Neural cell (in vitro differentiated cells): Measurements from ENCODE around the gene AIP. TPM values are rescaled to one million over a fixed set of nuclear protein-coding genes. Genes with fewer than 3 reads are reported as not detected.
A peak's percentile ranks its signal among the peaks of the same experiment; 100 is the strongest.

ENCODE experiments used
- H2AFZ ChIP-seq: fragments of 200-600, 300-800 bp; sonication (generic), shearing (Covaris generic); 2 replicates; pipeline ENCODE4 v1.6.0; 2014; ENCODE audit warnings: low read depth, mild to moderate bottlenecking, antibody characterized with exemption, low read length, moderate library complexity
- H3F3A ChIP-seq: fragments of 200-600 bp; shearing (Covaris generic); 2 replicates; pipeline ENCODE4 v1.6.1; 2016; ENCODE audit warnings: mild to moderate bottlenecking, moderate library complexity, mixed read lengths, antibody characterized with exemption, low read length; ENCODE audit not compliant: insufficient read depth, poor library complexity, severe bottlenecking
- H3K27ac ChIP-seq: fragments of 200-600, 300-800 bp; sonication (generic), shearing (Covaris generic); 2 replicates; pipeline ENCODE4 v1.5.1; 2014; ENCODE audit warnings: mild to moderate bottlenecking, low read length, moderate library complexity
- H3K27me3 ChIP-seq: fragments of 300-800, 200-600 bp; sonication (generic), shearing (Covaris generic); 2 replicates; pipeline ENCODE4 v1.6.0; 2014; ENCODE audit warnings: mild to moderate bottlenecking, low read depth, low read length, moderate library complexity; ENCODE audit not compliant: insufficient read depth
- H3K36me3 ChIP-seq: fragments of 300-800, 200-600 bp; sonication (generic), shearing (Covaris generic); 2 replicates; pipeline ENCODE4 v1.5.1; 2014; ENCODE audit warnings: mild to moderate bottlenecking, antibody characterized with exemption, low read length, moderate library complexity; ENCODE audit not compliant: insufficient read depth
- H3K4me2 ChIP-seq: fragments of 300-800, 200-600 bp; sonication (generic), shearing (Covaris generic); 2 replicates; pipeline ENCODE4 v1.6.0; 2014; ENCODE audit warnings: mild to moderate bottlenecking, low read length
- H3K4me3 ChIP-seq: fragments of 300-800, 200-600 bp; sonication (generic), shearing (Covaris generic); 2 replicates; pipeline ENCODE4 v1.5.1; 2014; ENCODE audit warnings: mild to moderate bottlenecking, low read length, moderate library complexity
- H3K79me2 ChIP-seq: fragments of 200-600 bp; shearing (Covaris generic); replicated peaks from 2 replicates; pipeline ENCODE4 v1.6.0; 2014; ENCODE audit warnings: mild to moderate bottlenecking, low read length, moderate library complexity; ENCODE audit not compliant: insufficient read depth
- H3K9ac ChIP-seq: fragments of 300-800, 200-600 bp; sonication (generic), shearing (Covaris generic); 2 replicates; pipeline ENCODE4 v1.6.1; 2016; ENCODE audit warnings: mild to moderate bottlenecking, low read length, mixed read lengths
- H3K9me2 ChIP-seq: fragments of 200-600 bp; shearing (Covaris generic); 2 replicates; pipeline ENCODE4 v1.6.1; 2016; ENCODE audit warnings: mild to moderate bottlenecking, low read length, mixed read lengths; ENCODE audit not compliant: insufficient read depth
- H3K9me3 ChIP-seq: fragments of 200-600, 300-800 bp; sonication (generic), shearing (Covaris generic); 2 replicates; pipeline ENCODE4 v1.6.1; 2016; ENCODE audit warnings: mild to moderate bottlenecking, mixed run types, low read length, moderate library complexity, mixed read lengths
- H4K20me1 ChIP-seq: fragments of 200-600 bp; shearing (Covaris generic); 2 replicates; pipeline ENCODE4 v1.6.1; 2016; ENCODE audit warnings: mild to moderate bottlenecking, mixed run types; ENCODE audit not compliant: insufficient read depth
- CTCF ChIP-seq: fragments of 450-650 bp; IDR thresholded peaks from 2 replicates; pipeline ENCODE4 v1.5.1; 2014; ENCODE audit warnings: antibody characterized with exemption, mild to moderate bottlenecking, moderate library complexity; ENCODE audit not compliant: poor library complexity, severe bottlenecking
- EP300 ChIP-seq: fragments of 450-650 bp; conservative IDR thresholded peaks from 2 replicates; pipeline ENCODE4 v1.6.1; 2014; ENCODE audit warnings: antibody characterized with exemption, mild to moderate bottlenecking, moderate library complexity; ENCODE audit not compliant: poor library complexity, severe bottlenecking
- EZH2 ChIP-seq: fragments of 200-600, 300-800 bp; shearing (Covaris generic), sonication (generic); IDR thresholded peaks from 2 replicates; pipeline ENCODE4 v1.6.1; 2014; ENCODE audit warnings: antibody characterized with exemption, low read length, borderline replicate concordance, mild to moderate bottlenecking; ENCODE audit not compliant: insufficient read depth, poor library complexity, severe bottlenecking
- MXI1 ChIP-seq: fragments of 450-650 bp; conservative IDR thresholded peaks from 2 replicates; pipeline ENCODE4 v1.6.1; 2014; ENCODE audit warnings: antibody characterized with exemption, mild to moderate bottlenecking; ENCODE audit not compliant: poor library complexity, severe bottlenecking
- POLR2AphosphoS5 ChIP-seq: IDR thresholded peaks from 2 replicates; pipeline ENCODE4 v1.6.1; 2012
- RAD21 ChIP-seq: fragments of 450-650 bp; conservative IDR thresholded peaks from 2 replicates; pipeline ENCODE4 v1.6.1; 2014; ENCODE audit warnings: antibody characterized with exemption, mild to moderate bottlenecking, moderate library complexity
- REST ChIP-seq: IDR thresholded peaks from 2 replicates; pipeline ENCODE4 v1.6.1; 2012; ENCODE audit warnings: borderline replicate concordance
- SMC3 ChIP-seq: fragments of 450-650 bp; conservative IDR thresholded peaks from 2 replicates; pipeline ENCODE4 v1.6.1; 2014; ENCODE audit warnings: antibody characterized with exemption, mild to moderate bottlenecking, moderate library complexity; ENCODE audit not compliant: poor library complexity
- TAF1 ChIP-seq: IDR thresholded peaks from 2 replicates; pipeline ENCODE4 v1.6.1; 2012; ENCODE audit warnings: low read depth
- polyA plus RNA-seq: library from polyadenylated mRNA; depleted of rRNA; stranded (reverse); fragments of >200 nt; gene quantifications from 2 replicates; pipeline ENCODE4 v1.2.3, GENCODE V29; 2014

Gene AIP
- polyA plus RNA-seq, 1 donor from 2014 or later = 83.9 TPM

GRCh38 chr11:67505605-67506396 is 23.0 kb downstream of the AIP start:
- Histone ChIP-seq H3K36me3 (no peaks in the 10 kb centered on the region), H3K27ac (peak overlapping the region; percentile 28), H3K9me3 (no peaks in the 10 kb centered on the region), H3F3A (no peaks in the 10 kb centered on the region), H3K79me2 (peaks cover 15% of the 10 kb centered on the region), H4K20me1 (no peaks in the 10 kb centered on the region), H3K4me2 (peak overlapping the region; percentile 14), H3K4me3 (peak overlapping the region; percentile 41), H3K9ac (peak overlapping the region; percentile 87), H3K27me3 (no peaks in the 10 kb centered on the region), H3K9me2 (no peaks in the 10 kb centered on the region), H2AFZ (no peak overlapping the region)
- TF ChIP-seq MXI1 = peak; percentile 46
- TF ChIP-seq POLR2AphosphoS5 = no peak
- TF ChIP-seq SMC3 = peak; percentile 83
- TF ChIP-seq EZH2 = no peak
- TF ChIP-seq EP300 = no peak
- peak; percentile 76 for TF ChIP-seq RAD21
- no peak for TF ChIP-seq TAF1
- TF ChIP-seq CTCF = peak; percentile 90
- TF ChIP-seq REST = no peak

- Histone ChIP-seq H3K9ac (no peak overlapping the region), H3F3A (no peaks in the 10 kb centered on the region), H4K20me1 (no peaks in the 10 kb centered on the region), H3K36me3 (no peaks in the 10 kb centered on the region), H3K4me3 (peak overlapping the region; percentile 78), H2AFZ (no peak overlapping the region), H3K79me2 (peaks cover 15% of the 10 kb centered on the region), H3K4me2 (peak overlapping the region; percentile 65), H3K27me3 (no peaks in the 10 kb centered on the region), H3K9me2 (no peaks in the 10 kb centered on the region), H3K9me3 (no peaks in the 10 kb centered on the region), H3K27ac (no peak overlapping the region)
- TF ChIP-seq SMC3 (peak; percentile 30), RAD21 (no peak)
These were observed 23.7 kb downstream of the AIP start for GRCh38 chr11:67506426-67507051.
